ENCODE measurements around the gene ITPKB.
A peak's percentile ranks its signal among the peaks of the same experiment; 100 is the strongest.
"Not testable (repeated sequence)": the region's sequence is repeated elsewhere in the genome, so short reads cannot be mapped to it uniquely, and the experiment has no call there.

The ITPKB gene

GRCh38 chr1:226642421-226642820, 96.7 kb downstream of the ITPKB start:
- DNase-seq (ENCODE audit: insufficient read length, low spot score) (no peak), FAIRE-seq (no peak)

GRCh38 chr1:226641671-226642231, 97.3 kb downstream of the ITPKB start:
- FAIRE-seq (no peak), DNase-seq (ENCODE audit: insufficient read length, low spot score) (no peak)

- DNase-seq (ENCODE audit: insufficient read length, low spot score): no peak
- no peak for FAIRE-seq
Observed at GRCh38 chr1:226640321-226641136, 98.6 kb downstream of the ITPKB start.

DNA sequence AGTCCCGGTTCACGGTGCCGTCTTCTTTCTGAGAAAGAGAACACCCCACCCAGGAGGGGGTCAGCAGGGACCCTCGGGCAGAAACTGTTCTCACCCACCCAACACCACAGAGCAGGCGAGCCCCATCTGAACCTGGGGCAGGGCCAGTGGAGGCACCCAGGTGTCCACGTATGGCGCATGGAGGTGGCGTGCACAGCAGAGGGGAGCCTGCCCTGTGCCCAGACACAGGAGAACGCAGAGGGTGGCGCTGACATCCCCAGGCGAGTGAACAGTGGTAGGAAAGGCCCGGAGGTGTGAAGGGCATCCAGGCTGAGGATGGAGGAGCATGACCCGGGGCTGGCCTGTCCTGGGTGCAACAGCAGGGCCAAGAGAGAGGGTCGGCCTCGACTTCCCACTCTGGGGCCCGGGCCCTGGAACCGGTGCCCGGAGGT, 99.4 kb downstream of the ITPKB start:
- FAIRE-seq: no peak
- no peak for DNase-seq (ENCODE audit: insufficient read length, low spot score)

DNA sequence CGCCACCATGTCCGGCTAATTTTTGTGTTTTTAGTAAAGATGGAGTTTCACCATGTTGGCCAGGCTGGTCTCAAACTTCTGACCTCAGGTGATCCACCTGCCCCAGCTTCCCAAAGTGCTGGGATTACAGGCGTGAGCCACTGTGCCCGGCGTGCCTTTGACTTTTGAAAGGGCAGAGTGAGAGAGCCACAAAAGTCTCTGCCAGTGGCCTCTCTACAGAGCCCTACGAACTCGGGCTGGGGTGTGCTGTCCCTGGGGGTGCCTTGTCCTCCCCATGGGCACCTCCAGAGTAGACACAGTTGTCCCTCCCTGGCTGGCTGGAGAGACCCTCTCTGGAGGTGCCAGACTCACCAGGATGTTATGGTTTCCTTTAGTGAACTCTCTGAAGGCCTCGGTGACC, 99.9 kb downstream of the ITPKB start:
- FAIRE-seq: not testable (repeated sequence)

DNA sequence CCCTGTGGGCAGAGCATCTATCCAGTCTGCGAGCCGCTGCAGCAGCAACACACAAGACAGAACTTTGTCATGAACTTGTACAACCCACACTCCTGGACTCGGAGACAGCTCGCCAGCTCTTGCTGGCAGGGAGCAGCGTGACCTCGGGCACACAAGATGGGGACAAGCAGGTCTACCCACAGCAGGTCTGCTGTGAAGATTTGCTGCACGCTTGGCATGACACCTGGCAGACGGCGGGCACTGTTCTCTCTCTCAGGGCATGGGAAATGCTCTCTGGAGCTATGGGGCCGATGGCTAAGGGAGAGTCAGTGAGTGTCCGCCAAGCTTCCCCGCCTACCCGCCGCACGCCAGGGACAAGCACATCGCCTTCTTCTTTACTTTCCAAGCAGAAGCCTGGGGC, 100.5 kb downstream of the ITPKB start:
- FAIRE-seq: no peak
- no peak for DNase-seq (ENCODE audit: insufficient read length, low spot score)

More for the DNA sequence above, 99.9 kb downstream of the ITPKB start:
- DNase-seq (ENCODE audit: insufficient read length, low spot score): not testable (repeated sequence)

GRCh38 chr1:226638001-226638601, 101.0 kb downstream of the ITPKB start:
- FAIRE-seq: no peak
- no peak for DNase-seq (ENCODE audit: insufficient read length, low spot score)

GRCh38 chr1:226637147-226637935, 101.7 kb downstream of the ITPKB start:
- FAIRE-seq: no peak
- DNase-seq (ENCODE audit: insufficient read length, low spot score): no peak

DNA sequence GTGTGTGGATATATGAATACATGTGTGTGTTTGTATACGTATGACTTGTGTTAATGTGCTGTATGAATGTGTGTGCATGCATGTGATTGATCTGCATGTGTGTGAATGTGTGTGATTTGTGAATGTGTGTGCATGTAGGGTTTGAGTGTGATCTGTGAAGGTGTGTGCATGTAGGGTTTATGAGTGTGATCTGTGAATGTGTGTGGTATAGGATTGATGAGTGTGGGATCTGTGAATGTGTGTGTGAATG, 102.3 kb downstream of the ITPKB start:
- no peak for DNase-seq (ENCODE audit: insufficient read length, low spot score)
- peak; percentile 91 for FAIRE-seq

- no peak for FAIRE-seq
- DNase-seq (ENCODE audit: insufficient read length, low spot score): no peak
Observed at GRCh38 chr1:226635456-226635941, 103.6 kb downstream of the ITPKB start.

GRCh38 chr1:226634611-226635246, 104.4 kb downstream of the ITPKB start:
- DNase-seq (ENCODE audit: insufficient read length, low spot score) (no peak), FAIRE-seq (no peak)

DNA sequence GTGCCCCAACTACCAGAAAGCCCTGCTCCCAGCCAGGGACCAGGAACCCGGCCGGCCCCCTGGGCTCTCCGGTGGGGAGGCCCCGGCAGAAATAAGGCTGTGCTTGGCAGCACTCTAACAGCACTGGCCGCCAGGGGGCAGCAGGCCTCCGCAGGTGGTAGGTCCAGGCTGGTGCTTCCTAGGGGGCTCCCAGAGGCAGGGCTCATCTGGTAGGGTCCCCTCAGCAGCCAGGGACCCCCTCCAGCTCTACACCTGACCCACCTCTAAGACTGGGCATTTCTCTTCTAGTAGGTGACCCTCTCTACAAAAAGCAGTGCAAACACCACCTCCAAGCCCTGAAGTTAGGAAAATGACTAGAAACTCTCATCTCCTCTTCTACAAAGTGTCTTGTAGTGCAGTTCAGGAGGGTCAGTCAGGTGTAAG, 104.9 kb downstream of the ITPKB start:
- DNase-seq (ENCODE audit: insufficient read length, low spot score): peak; percentile 69
- peak; percentile 77 for FAIRE-seq

GRCh38 chr1:226633541-226634165, 105.4 kb downstream of the ITPKB start:
- no peak for FAIRE-seq
- DNase-seq (ENCODE audit: insufficient read length, low spot score): no peak

DNA sequence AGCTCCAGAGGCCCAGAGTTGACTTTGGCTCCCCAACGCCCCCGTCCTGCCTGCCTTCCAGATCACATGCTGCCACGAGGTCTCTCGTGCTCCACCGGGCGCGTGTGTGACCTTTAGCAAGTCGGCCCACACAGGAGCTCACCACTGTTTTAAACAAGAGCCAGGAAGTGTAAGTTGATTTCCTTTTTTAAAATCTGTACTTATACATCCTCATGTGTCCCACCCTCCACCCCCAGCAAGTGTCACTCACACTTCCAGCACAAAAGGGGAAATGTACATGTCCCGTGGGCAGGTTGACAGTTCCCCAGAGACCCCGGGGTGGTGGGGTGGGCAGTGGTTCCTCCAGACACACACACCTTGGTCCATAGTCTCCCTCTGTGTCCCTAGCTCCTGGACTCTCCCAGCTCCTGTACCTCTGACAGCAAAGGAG, 106.1 kb downstream of the ITPKB start:
- DNase-seq (ENCODE audit: insufficient read length, low spot score) (no peak), FAIRE-seq (no peak)

DNA sequence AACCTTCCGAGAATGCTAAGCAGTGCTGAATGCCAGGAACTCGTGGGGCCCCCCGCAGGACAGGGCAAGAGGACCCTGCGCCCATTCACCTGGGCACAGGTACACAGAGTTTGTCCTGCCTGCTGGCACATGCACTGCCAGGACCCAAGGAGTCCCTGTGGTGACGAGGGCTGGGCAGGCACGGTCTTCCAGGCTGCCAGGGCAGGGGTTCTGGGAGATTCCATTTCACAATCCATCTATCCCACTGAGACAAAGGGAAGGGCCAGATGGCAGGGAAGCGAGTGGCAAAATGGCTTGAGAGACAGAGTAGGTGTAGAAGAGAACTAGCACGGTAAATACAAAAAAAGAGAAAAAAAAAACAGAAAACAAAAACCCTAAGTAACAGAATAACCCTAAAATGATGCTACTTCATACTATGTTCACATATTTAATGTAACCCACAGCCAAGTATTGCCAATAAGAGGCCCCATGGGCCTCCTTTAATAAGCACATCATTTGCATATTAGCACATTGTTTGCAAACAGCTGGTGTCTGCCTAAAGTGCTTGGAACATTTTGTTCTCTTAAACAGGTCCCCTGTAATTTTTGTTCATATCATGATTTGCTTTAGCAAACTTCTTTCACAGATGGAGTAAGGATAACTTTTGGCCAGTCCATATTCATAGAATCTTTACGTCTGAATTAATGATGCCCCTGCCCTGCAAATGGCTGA, 106.8 kb downstream of the ITPKB start:
- DNase-seq (ENCODE audit: insufficient read length, low spot score): no peak
- no peak for FAIRE-seq

DNA sequence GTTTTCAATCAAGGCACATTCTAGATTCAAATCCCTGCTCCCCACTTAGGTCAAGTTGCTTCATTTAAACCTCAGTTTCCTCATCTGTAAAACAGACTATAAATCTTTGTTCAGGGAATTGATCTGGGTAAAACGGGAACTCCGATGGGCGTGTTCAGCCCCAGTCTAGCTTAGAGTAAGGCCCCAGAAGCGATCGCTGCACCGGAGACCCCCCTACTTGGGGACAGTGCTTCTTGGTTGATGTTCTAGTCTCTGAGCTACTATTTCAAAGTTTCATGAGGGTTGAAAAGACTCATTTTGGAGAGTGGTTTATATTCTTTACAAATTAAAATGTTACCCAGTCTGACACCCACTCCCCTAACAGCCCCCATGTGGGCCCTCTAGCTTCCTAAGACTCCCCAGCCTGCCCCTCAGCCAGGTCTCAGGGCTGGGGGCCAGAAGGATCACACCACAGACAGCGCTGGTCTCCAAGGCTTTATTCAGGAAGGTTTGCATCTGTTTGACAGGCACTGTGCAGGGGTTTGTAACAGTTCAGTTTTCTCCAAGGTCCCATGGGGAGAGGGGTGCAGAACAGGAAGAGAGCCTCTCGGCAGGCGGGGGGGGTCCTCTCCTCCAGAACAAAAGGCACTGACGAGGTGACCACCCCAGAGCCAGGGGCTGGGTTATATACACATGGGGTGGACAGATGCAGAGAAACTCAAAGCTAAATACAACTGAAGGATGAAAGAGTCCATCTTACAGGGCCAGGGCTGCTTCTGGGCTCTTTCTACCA, 107.7 kb downstream of the ITPKB start:
- FAIRE-seq (no peak), DNase-seq (ENCODE audit: insufficient read length, low spot score) (no peak)

GRCh38 chr1:226630592-226630991, 108.5 kb downstream of the ITPKB start:
- no peak for DNase-seq (ENCODE audit: insufficient read length, low spot score)
- FAIRE-seq: no peak

GRCh38 chr1:226629896-226630550, 109.1 kb downstream of the ITPKB start:
- no peak for DNase-seq (ENCODE audit: insufficient read length, low spot score)
- FAIRE-seq: no peak

Measured in HTR-8/SVneo (cell line).